K562 (cell line): ENCODE data around the gene PCBD1. TPM values are rescaled to one million over a fixed set of nuclear protein-coding genes. Genes with fewer than 3 reads are reported as not detected.

ENCODE experiments used
- ATAC-seq: fragments of 200-7000 bp; cut with Tn5 transposase; 3 replicates; pipeline ENCODE4 v1.9.1; 2020; ENCODE audit warnings: moderate library complexity
- BruUV-seq: library from RNA; stranded (reverse); fragments of 400-500 nt; replicated peaks from 2 replicates; lab custom pipeline; 2021; lab: Mats Ljungman, UMichigan
- CTCF ChIA-PET: fragments of 300-600 bp; formaldehyde crosslinking; extraction: SDS; loops from one replicate; lab custom pipeline; 2021; ENCODE audit warnings: low intra/inter-chr PET ratio; lab: Yijun Ruan, JAX
- POLR2A ChIA-PET: fragments of 300-600, 350-650 bp; sonication (Branson Sonifier 250); formaldehyde crosslinking; extraction: SDS; loops from one replicate; lab custom pipeline; 2021; ENCODE audit warnings: antibody characterized with exemption, inconsistent platforms; lab: Yijun Ruan, JAX
- DNase-seq, 4 experiments: peaks; one replicate each; pipeline versions ENCODE4 v3.0.0 to v3.0.0-alpha.2; 2011 to 2018; ENCODE audit warnings: low spot score in 3 of 4, mixed read lengths in 3 of 4; ENCODE audit errors: extremely low read depth in 1 of 4
- FAIRE-seq: peaks from 2 replicates; lab custom pipeline; 2011; peaks lifted over from hg19 to GRCh38; lab: Jason Lieb, UNC
- H2AFZ ChIP-seq: 2 replicates; pipeline ENCODE4 v1.6.0; 2011; ENCODE audit warnings: low read depth, low read length, control low read depth, inconsistent platforms
- H3K27ac ChIP-seq: fragments of 200-600 bp; 3 replicates; pipeline ENCODE4 v1.8.0; 2011; ENCODE audit warnings: low read depth, mild to moderate bottlenecking, control low read depth, inconsistent platforms, low read length, moderate library complexity, mixed read lengths; ENCODE audit errors: extremely low read depth
- H3K27me3 ChIP-seq, 2 experiments: fragments of 300-600 bp in 1 of 2; 2 replicates in 1 of 2; 3 replicates in 1 of 2; pipeline versions ENCODE4 v1.6.0 to v1.8.0; 2011; ENCODE audit warnings: inconsistent platforms in 2 of 2, low read length in 2 of 2, mild to moderate bottlenecking in 1 of 2, mixed read lengths in 1 of 2, moderate library complexity in 1 of 2; ENCODE audit not compliant: control insufficient read depth in 2 of 2, insufficient read depth in 2 of 2
- H3K36me3 ChIP-seq: fragments of 300-600 bp; 3 replicates; pipeline ENCODE4 v1.8.0; 2011; ENCODE audit warnings: mild to moderate bottlenecking, low read length, inconsistent platforms; ENCODE audit not compliant: control insufficient read depth, insufficient read depth
- H3K4me1 ChIP-seq, 2 experiments: fragments of 200-600 bp in 1 of 2; replicated peaks in 1 of 2; 2 replicates in 1 of 2; 3 replicates in 1 of 2; pipeline versions ENCODE4 v1.5.1 to v1.8.0; 2011; ENCODE audit warnings: inconsistent platforms in 2 of 2, low read length in 2 of 2, mild to moderate bottlenecking in 1 of 2, mixed read lengths in 1 of 2, moderate library complexity in 1 of 2; ENCODE audit not compliant: control insufficient read depth in 2 of 2, insufficient read depth in 2 of 2
- H3K4me2 ChIP-seq: 2 replicates; pipeline ENCODE4 v1.6.1; 2011; ENCODE audit warnings: low read length, control low read depth, inconsistent platforms, mixed read lengths; ENCODE audit not compliant: insufficient read depth
- H3K4me3 ChIP-seq: fragments of 200-600 bp; sonication (generic), shearing (Covaris generic); 2 replicates; pipeline ENCODE4 v1.5.1; 2016; ENCODE audit warnings: control low read depth, inconsistent platforms
- H3K79me2 ChIP-seq: fragments of 200-600 bp; 3 replicates; pipeline ENCODE4 v1.8.0; 2011; ENCODE audit warnings: low read length, inconsistent platforms; ENCODE audit not compliant: control insufficient read depth, insufficient read depth
- H3K9ac ChIP-seq, 2 experiments: 2 replicates each; pipeline versions ENCODE4 v1.6.0 to v1.6.1; 2011; ENCODE audit warnings: low read depth in 2 of 2, low read length in 2 of 2, control low read depth in 1 of 2, inconsistent platforms in 1 of 2, mild to moderate bottlenecking in 1 of 2, mixed read lengths in 1 of 2; ENCODE audit not compliant: insufficient read depth in 1 of 2
- H3K9me1 ChIP-seq: one replicate; pipeline ENCODE4 v1.6.0; 2011; ENCODE audit warnings: inconsistent platforms, mild to moderate bottlenecking, low read length, moderate library complexity; ENCODE audit not compliant: control insufficient read depth, insufficient read depth
- H3K9me3 ChIP-seq: replicated peaks from 2 replicates; pipeline ENCODE4 v1.5.1; 2011; ENCODE audit warnings: low read depth, low read length, inconsistent platforms; ENCODE audit not compliant: control insufficient read depth, insufficient read depth
- H4K20me1 ChIP-seq: replicated peaks from 2 replicates; pipeline ENCODE4 v1.6.1; 2011; ENCODE audit warnings: low read length, inconsistent platforms, mixed read lengths; ENCODE audit not compliant: control insufficient read depth, insufficient read depth
- C11orf30 ChIP-seq: fragments of 450-650 bp; IDR thresholded peaks from 2 replicates; pipeline ENCODE4 v1.6.1; 2016; ENCODE audit warnings: low read depth, mild to moderate bottlenecking
- ZNF316 ChIP-seq: fragments of 450-650 bp; IDR thresholded peaks from 2 replicates; pipeline ENCODE4 v1.6.1; 2016
- WGBS: fragments of 100-300 bp; shearing (Covaris generic); methylation state at CpG from one replicate; pipeline ENCODE4 v1.1.6; 2016; ENCODE audit warnings: low coverage, mixed read lengths; ENCODE audit not compliant: insufficient coverage; ENCODE audit errors: missing lambda C conversion rate; 5-methylcytosine and 5-hydroxymethylcytosine counted together
- in situ Hi-C: fragments of 300-500 bp; cut with MboI; formaldehyde crosslinking; loops from 4 replicates; pipeline ENCODE4 v1.15.0; 2018; ENCODE audit warnings: inconsistent platforms, mixed read lengths
- intact Hi-C: fragments of 100-400 bp; cut with micrococcal nuclease; formaldehyde crosslinking; loops from 2 replicates; pipeline ENCODE4 v1.14.2; 2022
- polyA plus RNA-seq, 8 experiments: library from polyadenylated mRNA; depleted of rRNA in 4 of 8; stranded (reverse) in 5 of 8; unstranded in 3 of 8; fragments of >200 nt; fragmentation: Nextera tagmentation in 2 of 8; fragmentation: Illumina TruSeq in 1 of 8; extraction: Ambion mirVana in 2 of 8; extraction: Trizol in 1 of 8; gene quantifications; 2 replicates each; pipeline versions ENCODE4 v1.2.1 to v1.2.3, GENCODE V29; 2011 to 2014; ENCODE audit warnings: inconsistent platforms in 1 of 8, missing spikeins in 1 of 8
- total RNA-seq, 7 experiments: library from RNA; depleted of rRNA in 6 of 7; stranded (reverse); fragments of >200 nt in 6 of 7; fragmentation: Illumina TruSeq in 2 of 7; extraction: Trizol in 2 of 7; gene quantifications; 2 replicates each; pipeline versions ENCODE4 v1.2.1 to v1.2.3, GENCODE V29; 2011 to 2021; ENCODE audit warnings: low replicate concordance in 1 of 7
- TF ChIP-seq, protein P1 (sequence below), 2 experiments: fragments of 450-650 bp in 1 of 2; sonication (generic) in 1 of 2; formaldehyde crosslinking in 1 of 2; IDR thresholded peaks; 2 replicates each; pipeline versions ENCODE4 v1.7.1 to v1.9.0; 2016 to 2022; ENCODE audit warnings: inconsistent platforms in 1 of 2, mild to moderate bottlenecking in 1 of 2, missing genetic modification reagents in 1 of 2
- TF ChIP-seq, protein P2 (sequence below): fragments of 250-450 bp; sonication (Bioruptor Pico); IDR thresholded peaks from 2 replicates; pipeline ENCODE4 v1.4.0; 2020; ENCODE audit warnings: mild to moderate bottlenecking, moderate library complexity
- TF ChIP-seq, protein P3 (sequence below): fragments of 250-450 bp; sonication (Bioruptor Pico); IDR thresholded peaks from 2 replicates; pipeline ENCODE4 v1.4.0; 2020; ENCODE audit warnings: mild to moderate bottlenecking

The PCBD1 gene
- total and polyA plus RNA-seq, 9 of the 15 experiments (the other 6 are each of a cell fraction or from before 2014, with no cell fraction given), result 14.6 to 109 (median 57.0) TPM

DNA sequence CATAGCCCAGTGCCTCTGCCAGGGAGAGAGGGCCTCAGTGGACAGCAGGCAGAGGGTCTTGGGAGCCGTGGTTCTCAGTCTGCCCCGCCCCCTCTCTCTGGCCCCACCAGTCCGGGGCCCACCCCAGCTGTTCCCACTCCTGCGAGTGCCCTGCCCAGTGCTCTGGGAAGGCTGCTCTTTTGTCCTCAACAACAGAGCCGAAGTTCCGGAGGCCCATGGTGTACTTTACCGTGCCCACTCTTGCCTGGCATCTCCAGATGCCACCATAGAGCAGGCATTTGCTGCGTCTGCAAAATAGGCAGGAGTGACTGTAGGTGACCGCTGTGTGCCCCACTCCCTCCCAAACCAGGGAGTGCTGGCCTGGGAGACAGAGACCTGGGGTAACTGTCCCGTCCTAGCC, 29.3 kb upstream of the PCBD1 start:
- WGBS, result 3% methylated on average over 10 of the region's 10 CpGs
- CTCF ChIA-PET, result no interaction called here
- H3K4me1 ChIP-seq, result peaks cover 0 to 6% of the 10 kb centered on the region in 2 experiments; a peak in 1 of 5 replicates
- no peak overlapping the region for H3K4me3 ChIP-seq
- TF ChIP-seq C11orf30 (0 out of 2 replicates have a peak, but pooled peaks have one; percentile 4), ZNF316 (0 out of 2 replicates have a peak, but pooled peaks have one; percentile 10)
- TF ChIP-seq, protein P1, sequence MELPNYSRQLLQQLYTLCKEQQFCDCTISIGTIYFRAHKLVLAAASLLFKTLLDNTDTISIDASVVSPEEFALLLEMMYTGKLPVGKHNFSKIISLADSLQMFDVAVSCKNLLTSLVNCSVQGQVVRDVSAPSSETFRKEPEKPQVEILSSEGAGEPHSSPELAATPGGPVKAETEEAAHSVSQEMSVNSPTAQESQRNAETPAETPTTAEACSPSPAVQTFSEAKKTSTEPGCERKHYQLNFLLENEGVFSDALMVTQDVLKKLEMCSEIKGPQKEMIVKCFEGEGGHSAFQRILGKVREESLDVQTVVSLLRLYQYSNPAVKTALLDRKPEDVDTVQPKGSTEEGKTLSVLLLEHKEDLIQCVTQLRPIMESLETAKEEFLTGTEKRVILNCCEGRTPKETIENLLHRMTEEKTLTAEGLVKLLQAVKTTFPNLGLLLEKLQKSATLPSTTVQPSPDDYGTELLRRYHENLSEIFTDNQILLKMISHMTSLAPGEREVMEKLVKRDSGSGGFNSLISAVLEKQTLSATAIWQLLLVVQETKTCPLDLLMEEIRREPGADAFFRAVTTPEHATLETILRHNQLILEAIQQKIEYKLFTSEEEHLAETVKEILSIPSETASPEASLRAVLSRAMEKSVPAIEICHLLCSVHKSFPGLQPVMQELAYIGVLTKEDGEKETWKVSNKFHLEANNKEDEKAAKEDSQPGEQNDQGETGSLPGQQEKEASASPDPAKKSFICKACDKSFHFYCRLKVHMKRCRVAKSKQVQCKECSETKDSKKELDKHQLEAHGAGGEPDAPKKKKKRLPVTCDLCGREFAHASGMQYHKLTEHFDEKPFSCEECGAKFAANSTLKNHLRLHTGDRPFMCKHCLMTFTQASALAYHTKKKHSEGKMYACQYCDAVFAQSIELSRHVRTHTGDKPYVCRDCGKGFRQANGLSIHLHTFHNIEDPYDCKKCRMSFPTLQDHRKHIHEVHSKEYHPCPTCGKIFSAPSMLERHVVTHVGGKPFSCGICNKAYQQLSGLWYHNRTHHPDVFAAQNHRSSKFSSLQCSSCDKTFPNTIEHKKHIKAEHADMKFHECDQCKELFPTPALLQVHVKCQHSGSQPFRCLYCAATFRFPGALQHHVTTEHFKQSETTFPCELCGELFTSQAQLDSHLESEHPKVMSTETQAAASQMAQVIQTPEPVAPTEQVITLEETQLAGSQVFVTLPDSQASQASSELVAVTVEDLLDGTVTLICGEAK (IDR thresholded peaks at IDR 0.05), result no peak
- TF ChIP-seq, protein P1 (CRISPR knock-in tag; IDR thresholded peaks at IDR 0.05), result no peak
- TF ChIP-seq, protein P2, sequence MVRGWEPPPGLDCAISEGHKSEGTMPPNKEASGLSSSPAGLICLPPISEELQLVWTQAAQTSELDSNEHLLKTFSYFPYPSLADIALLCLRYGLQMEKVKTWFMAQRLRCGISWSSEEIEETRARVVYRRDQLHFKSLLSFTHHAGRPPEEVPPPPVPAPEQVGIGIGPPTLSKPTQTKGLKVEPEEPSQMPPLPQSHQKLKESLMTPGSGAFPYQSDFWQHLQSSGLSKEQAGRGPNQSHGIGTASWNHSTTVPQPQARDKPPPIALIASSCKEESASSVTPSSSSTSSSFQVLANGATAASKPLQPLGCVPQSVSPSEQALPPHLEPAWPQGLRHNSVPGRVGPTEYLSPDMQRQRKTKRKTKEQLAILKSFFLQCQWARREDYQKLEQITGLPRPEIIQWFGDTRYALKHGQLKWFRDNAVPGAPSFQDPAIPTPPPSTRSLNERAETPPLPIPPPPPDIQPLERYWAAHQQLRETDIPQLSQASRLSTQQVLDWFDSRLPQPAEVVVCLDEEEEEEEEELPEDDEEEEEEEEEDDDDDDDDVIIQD, result no peak
- TF ChIP-seq, protein P3, sequence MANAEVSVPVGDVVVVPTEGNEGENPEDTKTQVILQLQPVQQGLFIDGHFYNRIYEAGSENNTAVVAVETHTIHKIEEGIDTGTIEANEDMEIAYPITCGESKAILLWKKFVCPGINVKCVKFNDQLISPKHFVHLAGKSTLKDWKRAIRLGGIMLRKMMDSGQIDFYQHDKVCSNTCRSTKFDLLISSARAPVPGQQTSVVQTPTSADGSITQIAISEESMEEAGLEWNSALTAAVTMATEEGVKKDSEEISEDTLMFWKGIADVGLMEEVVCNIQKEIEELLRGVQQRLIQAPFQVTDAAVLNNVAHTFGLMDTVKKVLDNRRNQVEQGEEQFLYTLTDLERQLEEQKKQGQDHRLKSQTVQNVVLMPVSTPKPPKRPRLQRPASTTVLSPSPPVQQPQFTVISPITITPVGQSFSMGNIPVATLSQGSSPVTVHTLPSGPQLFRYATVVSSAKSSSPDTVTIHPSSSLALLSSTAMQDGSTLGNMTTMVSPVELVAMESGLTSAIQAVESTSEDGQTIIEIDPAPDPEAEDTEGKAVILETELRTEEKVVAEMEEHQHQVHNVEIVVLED, result no peak
- TF ChIP-seq, all 486 proteins: peak for 2
- no TSS peak for BruUV-seq
- H2AFZ ChIP-seq, result no peak overlapping the region
- no peak for ATAC-seq
- no peak for FAIRE-seq
- no peaks in the 10 kb centered on the region for H3K79me2 ChIP-seq
- peaks cover 36 to 87% of the 10 kb centered on the region in 2 experiments for H3K27me3 ChIP-seq
- POLR2A ChIA-PET, result no interaction called here
- H3K36me3 ChIP-seq, result no peaks in the 10 kb centered on the region
- intact Hi-C loops (no loop called here), in situ Hi-C loops (no loop called here)
- no peak overlapping the region for H3K27ac ChIP-seq
- DNase-seq, result no peak
- no peaks in the 10 kb centered on the region for H3K9me1 ChIP-seq
- H3K9ac ChIP-seq, result no peak overlapping the region
- H3K9me3 ChIP-seq, result no peaks in the 10 kb centered on the region
- peaks cover 17% of the 10 kb centered on the region for H4K20me1 ChIP-seq
- no peak overlapping the region for H3K4me2 ChIP-seq
